HEK293T (cell line): ENCODE measurements around the gene ADD1.
A peak's percentile ranks its signal among the peaks of the same experiment; 100 is the strongest.

Experiments
- CTCF ChIA-PET: fragments of 350-600 bp; formaldehyde crosslinking; extraction: SDS; loops from one replicate; lab custom pipeline; 2021; ENCODE audit warnings: antibody characterized with exemption, inconsistent platforms; lab: Yijun Ruan, JAX
- POLR2A ChIA-PET: fragments of 350-600 bp; formaldehyde crosslinking; extraction: SDS; loops from one replicate; lab custom pipeline; 2020; ENCODE audit warnings: antibody characterized with exemption, inconsistent platforms; lab: Yijun Ruan, JAX
- DNase-seq: peaks from one replicate; pipeline ENCODE4 v3.0.0; 2012; ENCODE audit warnings: mixed read lengths; ENCODE audit errors: extremely low spot score
- ARNT ChIP-seq: fragments of 450-650 bp; IDR thresholded peaks from 2 replicates; pipeline ENCODE4 v1.6.1; 2017; ENCODE audit warnings: mild to moderate bottlenecking
- BHLHE40 ChIP-seq: fragments of 450-650 bp; IDR thresholded peaks from 2 replicates; pipeline ENCODE4 v1.6.1; 2016; ENCODE audit warnings: mild to moderate bottlenecking, moderate library complexity, borderline replicate concordance
- CTBP1 ChIP-seq: fragments of 450-650 bp; IDR thresholded peaks from 2 replicates; pipeline ENCODE4 v1.6.1; 2016; ENCODE audit warnings: borderline replicate concordance
- ELF4 ChIP-seq: fragments of 450-650 bp; IDR thresholded peaks from 2 replicates; pipeline ENCODE4 v1.6.1; 2017; ENCODE audit warnings: antibody characterized with exemption
- FOXA1 ChIP-seq: fragments of 450-650 bp; IDR thresholded peaks from 2 replicates; pipeline ENCODE4 v1.6.1; 2016; ENCODE audit warnings: mild to moderate bottlenecking
- FOXK2 ChIP-seq: fragments of 450-650 bp; IDR thresholded peaks from 2 replicates; pipeline ENCODE4 v1.6.1; 2016; ENCODE audit warnings: mild to moderate bottlenecking
- FOXM1 ChIP-seq: fragments of 450-650 bp; IDR thresholded peaks from 2 replicates; pipeline ENCODE4 v1.6.1; 2017; ENCODE audit warnings: mild to moderate bottlenecking, borderline replicate concordance
- HDGF ChIP-seq: fragments of 450-650 bp; IDR thresholded peaks from 2 replicates; pipeline ENCODE4 v1.6.1; 2017; ENCODE audit warnings: antibody characterized with exemption, borderline replicate concordance
- L3MBTL2 ChIP-seq: fragments of 450-650 bp; conservative IDR thresholded peaks from 2 replicates; pipeline ENCODE4 v1.6.1; 2016; ENCODE audit warnings: mild to moderate bottlenecking
- LEF1 ChIP-seq: fragments of 450-650 bp; IDR thresholded peaks from 2 replicates; pipeline ENCODE4 v1.6.1; 2017; ENCODE audit warnings: mild to moderate bottlenecking, borderline replicate concordance
- NFRKB ChIP-seq: fragments of 450-650 bp; IDR thresholded peaks from 2 replicates; pipeline ENCODE4 v1.6.1; 2016; ENCODE audit warnings: mild to moderate bottlenecking, moderate library complexity
- SP1 ChIP-seq: fragments of 450-650 bp; IDR thresholded peaks from 2 replicates; pipeline ENCODE4 v1.6.1; 2017
- SUZ12 ChIP-seq: fragments of 450-650 bp; IDR thresholded peaks from 2 replicates; pipeline ENCODE4 v1.6.1; 2016; ENCODE audit warnings: mild to moderate bottlenecking
- TARDBP ChIP-seq: fragments of 450-650 bp; IDR thresholded peaks from 2 replicates; pipeline ENCODE4 v1.6.1; 2016
- ZNF384 ChIP-seq: fragments of 450-650 bp; IDR thresholded peaks from 2 replicates; pipeline ENCODE4 v1.6.1; 2016
- TF ChIP-seq, protein P1 (sequence below): fragments of 450-650 bp; IDR thresholded peaks from 2 replicates; pipeline ENCODE4 v1.6.1; 2016

The ADD1 gene

DNA sequence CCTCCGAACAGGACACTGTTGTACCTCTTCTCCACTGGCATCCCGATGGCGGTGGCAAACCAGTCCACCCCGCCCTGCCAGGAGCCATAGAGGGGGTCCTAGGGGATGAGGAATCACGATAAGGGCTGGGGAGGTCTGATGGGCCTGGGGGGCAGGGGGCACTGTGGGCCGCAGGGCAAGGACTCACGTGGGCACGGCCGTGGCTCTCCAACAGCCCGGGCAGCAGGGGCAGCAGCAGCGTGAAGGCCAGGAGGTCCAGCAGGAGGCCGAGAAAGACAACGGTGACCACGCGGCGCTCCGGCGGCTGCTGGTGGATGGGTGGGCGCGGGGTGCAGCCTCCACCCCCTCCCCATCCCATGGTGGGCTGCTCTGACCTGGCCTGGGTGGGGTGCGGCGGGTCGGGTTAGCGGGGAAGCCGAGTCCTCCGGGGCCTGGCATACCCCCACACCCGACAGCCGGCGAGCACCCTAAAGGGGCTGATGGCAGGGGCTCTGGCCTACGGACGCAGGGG lies 90.0 kb downstream of the ADD1 start:
- no peak for TF ChIP-seq SP1
- TF ChIP-seq FOXM1, result no peak
- no peak for TF ChIP-seq TARDBP
- TF ChIP-seq NFRKB, result no peak
- no peak for TF ChIP-seq SUZ12
- no peak for TF ChIP-seq HDGF
- no peak for TF ChIP-seq ELF4
- no peak for TF ChIP-seq CTBP1
- no peak for TF ChIP-seq ZNF384
- TF ChIP-seq FOXA1, result no peak
- TF ChIP-seq FOXK2, result no peak
- TF ChIP-seq ARNT, result no peak
- no peak for TF ChIP-seq L3MBTL2
- TF ChIP-seq, protein P1, sequence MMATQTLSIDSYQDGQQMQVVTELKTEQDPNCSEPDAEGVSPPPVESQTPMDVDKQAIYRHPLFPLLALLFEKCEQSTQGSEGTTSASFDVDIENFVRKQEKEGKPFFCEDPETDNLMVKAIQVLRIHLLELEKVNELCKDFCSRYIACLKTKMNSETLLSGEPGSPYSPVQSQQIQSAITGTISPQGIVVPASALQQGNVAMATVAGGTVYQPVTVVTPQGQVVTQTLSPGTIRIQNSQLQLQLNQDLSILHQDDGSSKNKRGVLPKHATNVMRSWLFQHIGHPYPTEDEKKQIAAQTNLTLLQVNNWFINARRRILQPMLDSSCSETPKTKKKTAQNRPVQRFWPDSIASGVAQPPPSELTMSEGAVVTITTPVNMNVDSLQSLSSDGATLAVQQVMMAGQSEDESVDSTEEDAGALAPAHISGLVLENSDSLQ, result no peak
- no peak for TF ChIP-seq LEF1
- TF ChIP-seq BHLHE40, result no peak
- POLR2A ChIA-PET, result no interaction called here
- no peak for DNase-seq
- CTCF ChIA-PET, result no interaction called here

DNA sequence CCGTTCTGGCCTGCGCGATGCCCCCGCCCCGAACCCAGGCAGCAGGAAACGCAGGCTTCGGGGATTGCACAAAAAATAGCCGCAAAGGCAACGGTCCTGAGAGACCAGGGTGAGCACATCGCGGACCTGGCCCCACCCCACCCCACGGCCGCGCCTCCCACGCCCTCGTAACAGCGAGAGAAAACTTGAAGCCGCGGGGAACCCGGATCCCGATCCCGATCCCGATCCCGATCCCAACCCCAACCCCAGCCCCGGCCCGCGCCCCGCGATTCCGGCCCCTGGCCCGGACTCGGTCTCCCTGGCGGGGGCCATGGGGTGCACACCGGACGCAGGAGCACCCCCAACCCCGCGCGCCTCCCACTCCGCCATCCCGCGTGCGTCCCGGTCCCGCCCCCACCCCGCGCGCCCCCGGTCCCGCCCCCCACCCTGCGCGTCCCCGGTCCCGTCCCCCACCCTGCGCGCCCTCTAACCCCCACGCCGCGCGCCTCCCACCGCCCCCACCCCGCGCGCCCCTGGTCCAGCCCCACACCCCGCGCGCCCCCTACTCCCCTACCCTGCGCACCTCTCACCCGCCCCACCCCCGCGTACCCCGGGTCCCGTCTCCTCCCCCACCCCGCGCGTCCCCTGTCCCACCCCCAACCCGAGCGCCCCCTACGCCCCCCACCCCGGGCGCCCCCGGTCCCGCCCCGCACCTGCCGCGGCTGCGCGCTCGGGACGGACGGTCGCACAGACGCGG lies 90.6 kb downstream of the ADD1 start:
- TF ChIP-seq TARDBP (no peak), ARNT (no peak), FOXK2 (no peak), FOXA1 (no peak), L3MBTL2 (no peak), ELF4 (no peak), BHLHE40 (no peak), SUZ12 (no peak), LEF1 (no peak)
- CTCF ChIA-PET, result no interaction called here
- POLR2A ChIA-PET, result interaction anchor here (4.0 kb wide), 1 partner anchor 29 kb away, joined by 34 read pairs; the partner anchor contains the start of genes GRK4 and NOP14
- DNase-seq, result peak; percentile 48

- no peak for TF ChIP-seq NFRKB
- peak; percentile 33; the same call in 1 of the 2 replicates for TF ChIP-seq ELF4
- TF ChIP-seq SP1, result no peak
- no peak for TF ChIP-seq FOXM1
- TF ChIP-seq HDGF, result no peak
- TF ChIP-seq CTBP1, result no peak
- no peak for TF ChIP-seq LEF1
- no peak for TF ChIP-seq SUZ12
- ChIA-PET CTCF (interaction anchor here (0.9 to 1.0 kb wide), 2 partner anchors 11 to 25 kb away, joined by 3 read pairs; no protein-coding TSS in a partner anchor), POLR2A (interaction anchor here (0.8 to 4.0 kb wide), 9 partner anchors 9 to 179 kb away, joined by 3 to 34 read pairs (median 3); partner anchors contain the start of genes GRK4, NOP14 and TNIP2)
Observed at GRCh38 chr4:2934813-2935761, 91.4 kb downstream of the ADD1 start.

GRCh38 chr4:2935762-2936743 lies 92.4 kb downstream of the ADD1 start:
- TF ChIP-seq L3MBTL2 (peak; percentile 35; the same call in 1 of the 2 replicates), FOXK2 (no peak), ZNF384 (no peak), FOXM1 (no peak), BHLHE40 (no peak), TARDBP (no peak)
- DNase-seq, result no peak
- ChIA-PET CTCF (interaction anchor here (0.9 to 1.2 kb wide), 3 partner anchors 12 to 25 kb away, joined by 3 read pairs; no protein-coding TSS in a partner anchor), POLR2A (interaction anchor here (0.8 to 4.0 kb wide), 9 partner anchors 8 to 180 kb away, joined by 3 to 34 read pairs (median 3); partner anchors contain the start of genes GRK4, NOP14 and TNIP2)

More at GRCh38 chr4:2934813-2935761, 91.4 kb downstream of the ADD1 start:
- peak; percentile 97 for DNase-seq

- no peak for TF ChIP-seq L3MBTL2
- no peak for TF ChIP-seq SUZ12
- no peak for TF ChIP-seq ELF4
- TF ChIP-seq TARDBP, result no peak
- no peak for TF ChIP-seq FOXM1
- TF ChIP-seq FOXK2, result no peak
- TF ChIP-seq NFRKB, result no peak
- TF ChIP-seq ARNT, result no peak
- no peak for TF ChIP-seq BHLHE40
- no peak for TF ChIP-seq ZNF384
- TF ChIP-seq, protein P1, result no peak
- no peak for TF ChIP-seq CTBP1
- no peak for TF ChIP-seq FOXA1
- DNase-seq, result no peak
- POLR2A ChIA-PET, result interaction anchor here (4.0 kb wide), 1 partner anchor 26 kb away, joined by 34 read pairs; the partner anchor contains the start of genes GRK4 and NOP14
- CTCF ChIA-PET, result interaction anchor here (1.2 kb wide), 1 partner anchor 15 kb away, joined by 3 read pairs; no protein-coding TSS in a partner anchor
Observed at GRCh38 chr4:2936773-2937145, 93.1 kb downstream of the ADD1 start.
